ENCODE results near the gene NEURL4. TPM values are rescaled to one million over a fixed set of nuclear protein-coding genes. Genes with fewer than 3 reads are reported as not detected.

Gene NEURL4
- total RNA-seq, 1 experiment from 2014 or later, result 81.7 TPM

- H3K36me3 ChIP-seq (ENCODE audit: insufficient read depth, low read length, poor library complexity, severe bottlenecking), result no peaks in the 10 kb centered on the region
- ChIA-PET CTCF (interaction anchor here (0.8 to 2.0 kb wide), 8 partner anchors 12 to 250 kb away, joined by 3 to 30 read pairs (median 6); partner anchors contain the start of genes DVL2, NEURL4 and SLC2A4), POLR2A (ENCODE audit: low non-redundant PET) (interaction anchor here (0.6 kb wide), 2 partner anchors 158 to 184 kb away, joined by 3 to 4 read pairs; no protein-coding TSS in a partner anchor)
- H3K9me3 ChIP-seq (ENCODE audit: low read depth, low read length, poor library complexity, severe bottlenecking), result no peaks in the 10 kb centered on the region
- H3K27ac ChIP-seq (ENCODE audit: low read depth, low read length, poor library complexity, severe bottlenecking), result no peak overlapping the region
- intact Hi-C loops (cut with micrococcal nuclease; ENCODE audit: unreplicated experiment), result loop anchor here (1.0 to 5.0 kb wide), 3 partner anchors 15 to 250 kb away; partner anchors contain the start of gene SLC2A4
- peak overlapping the region; percentile 24 for H3K4me3 ChIP-seq (ENCODE audit: low read depth, low read length, poor library complexity, severe bottlenecking)
- no peaks in the 10 kb centered on the region for H3K27me3 ChIP-seq (replicated peaks; ENCODE audit: insufficient read depth, low read depth, low read length, poor library complexity)
- peak; percentile 94 for TF ChIP-seq CTCF (conservative IDR thresholded peaks at IDR 0.05; ENCODE audit: low read depth, low read length)
- no peak for TF ChIP-seq EZH2 (IDR thresholded peaks at IDR 0.05; ENCODE audit: borderline replicate concordance, low read depth, low read length, poor library complexity, severe bottlenecking)
- no TSS peak for BruUV-seq (replicated peaks)
- peaks cover 22% of the 10 kb centered on the region for H3K4me1 ChIP-seq (ENCODE audit: insufficient read depth, low read length, poor library complexity, severe bottlenecking)
- peak; percentile 85 for DNase-seq (ENCODE audit: low spot score)
Observed at GRCh38 chr17:7296189-7296861, 32.8 kb downstream of the NEURL4 start.

GRCh38 chr17:7295230-7296180, 33.6 kb downstream of the NEURL4 start:
- H3K27ac ChIP-seq (ENCODE audit: low read depth, low read length, poor library complexity, severe bottlenecking), result no peak overlapping the region
- no peak for DNase-seq (ENCODE audit: low spot score)
- intact Hi-C loops (cut with micrococcal nuclease; ENCODE audit: unreplicated experiment), result loop anchor here (1.0 to 5.0 kb wide), 3 partner anchors 14 to 249 kb away; partner anchors contain the start of gene SLC2A4
- CTCF ChIA-PET, result interaction anchor here (0.8 to 2.0 kb wide), 5 partner anchors 11 to 250 kb away, joined by 3 to 30 read pairs (median 12); partner anchors contain the start of genes NEURL4 and SLC2A4
- POLR2A ChIA-PET (ENCODE audit: low non-redundant PET), result no interaction called here
- no peaks in the 10 kb centered on the region for H3K9me3 ChIP-seq (ENCODE audit: low read depth, low read length, poor library complexity, severe bottlenecking)
- peak overlapping the region; percentile 24 for H3K4me3 ChIP-seq (ENCODE audit: low read depth, low read length, poor library complexity, severe bottlenecking)
- BruUV-seq (replicated peaks), result no TSS peak
- peaks cover 22% of the 10 kb centered on the region for H3K4me1 ChIP-seq (ENCODE audit: insufficient read depth, low read length, poor library complexity, severe bottlenecking)
- TF ChIP-seq CTCF (conservative IDR thresholded peaks at IDR 0.05; ENCODE audit: low read depth, low read length), result no peak
- no peak for TF ChIP-seq EZH2 (IDR thresholded peaks at IDR 0.05; ENCODE audit: borderline replicate concordance, low read depth, low read length, poor library complexity, severe bottlenecking)
- H3K36me3 ChIP-seq (ENCODE audit: insufficient read depth, low read length, poor library complexity, severe bottlenecking), result no peaks in the 10 kb centered on the region
- H3K27me3 ChIP-seq (replicated peaks; ENCODE audit: insufficient read depth, low read depth, low read length, poor library complexity), result no peaks in the 10 kb centered on the region

- H3K4me3 ChIP-seq (ENCODE audit: low read depth, low read length, poor library complexity, severe bottlenecking), result peak within 1 kb of the TSS; percentile 30
- no peak for TF ChIP-seq CTCF (conservative IDR thresholded peaks at IDR 0.05; ENCODE audit: low read depth, low read length)
- no peak for TF ChIP-seq EZH2 (IDR thresholded peaks at IDR 0.05; ENCODE audit: borderline replicate concordance, low read depth, low read length, poor library complexity, severe bottlenecking)
- POLR2A ChIA-PET (ENCODE audit: low non-redundant PET), result no interaction called here
- peaks cover 22% of the 10 kb centered on the region for H3K4me1 ChIP-seq (ENCODE audit: insufficient read depth, low read length, poor library complexity, severe bottlenecking)
- CTCF ChIA-PET, result no interaction called here
- H3K9me3 ChIP-seq (ENCODE audit: low read depth, low read length, poor library complexity, severe bottlenecking), result no peaks in the 10 kb centered on the region
- peak; percentile 84 for DNase-seq (ENCODE audit: low spot score)
- H3K36me3 ChIP-seq (ENCODE audit: insufficient read depth, low read length, poor library complexity, severe bottlenecking), result no peaks in the 10 kb centered on the region
- H3K27me3 ChIP-seq (replicated peaks; ENCODE audit: insufficient read depth, low read depth, low read length, poor library complexity), result no peaks in the 10 kb centered on the region
- intact Hi-C loops (cut with micrococcal nuclease; ENCODE audit: unreplicated experiment), result loop anchor here (5.0 kb wide), 1 partner anchor 53 kb away; no protein-coding TSS in a partner anchor
- no peak within 1 kb of the TSS for H3K27ac ChIP-seq (ENCODE audit: low read depth, low read length, poor library complexity, severe bottlenecking)
- BruUV-seq (replicated peaks), result no TSS peak
Observed at GRCh38 chr17:7294614-7295153, 34.5 kb downstream of the NEURL4 start, which contains the start of gene YBX2. Gene YBX2 (minus strand): TSS chr17:7294639. CDS start chr17:7294500, 139 bp downstream.

Data from A673 (cell line).